Caco-2 (cell line): ENCODE results near the gene IRF2. TPM values are rescaled to one million over a fixed set of nuclear protein-coding genes. Genes with fewer than 3 reads are reported as not detected.

Experiments
- BruUV-seq: library from RNA; stranded (reverse); fragments of 400-500 nt; replicated peaks from 2 replicates; lab custom pipeline; 2021; lab: Mats Ljungman, UMichigan
- CTCF ChIA-PET: fragments of 300-600 bp; sonication (Branson Sonifier 250); formaldehyde crosslinking; loops from one replicate; lab custom pipeline; 2022; ENCODE audit warnings: antibody characterized with exemption; lab: Charles Lee
- POLR2A ChIA-PET: fragments of 300-600 bp; sonication (Branson Sonifier 250); formaldehyde crosslinking; loops from one replicate; lab custom pipeline; 2022; ENCODE audit warnings: antibody characterized with exemption; lab: Charles Lee
- DNase-seq, 2 experiments: peaks; one replicate each; pipeline versions ENCODE4 v3.0.0 to v3.0.0-alpha.2; 2020 to 2022
- H3K27me3 ChIP-seq: replicated peaks from 2 replicates; pipeline ENCODE4 v1.6.0; 2011; ENCODE audit warnings: low read length; ENCODE audit not compliant: control insufficient read depth, insufficient read depth
- H3K36me3 ChIP-seq: 2 replicates; pipeline ENCODE4 v1.5.1; 2011; ENCODE audit warnings: low read length; ENCODE audit not compliant: control insufficient read depth, insufficient read depth
- H3K4me1 ChIP-seq: fragments of 250-450 bp; sonication (Bioruptor Pico); 2 replicates; pipeline ENCODE4 v1.5.1; 2020; ENCODE audit warnings: mild to moderate bottlenecking
- H3K4me3 ChIP-seq: 2 replicates; pipeline ENCODE4 v1.5.1; 2011; ENCODE audit warnings: low read depth, mild to moderate bottlenecking, control low read depth, low read length
- H3K9me3 ChIP-seq: fragments of 250-450 bp; sonication (Bioruptor Pico); 2 replicates; pipeline ENCODE4 v1.5.1; 2020; ENCODE audit warnings: mild to moderate bottlenecking, moderate library complexity
- H3K27ac Mint-ChIP-seq: one replicate; pipeline ENCODE4 v1.8.0; 2022; ENCODE audit warnings: mixed read lengths; ENCODE audit not compliant: unreplicated experiment
- H3K27me3 Mint-ChIP-seq: one replicate; pipeline ENCODE4 v1.8.0; 2022; ENCODE audit warnings: mixed read lengths; ENCODE audit not compliant: insufficient read depth, unreplicated experiment
- H3K36me3 Mint-ChIP-seq: one replicate; pipeline ENCODE4 v1.8.0; 2022; ENCODE audit warnings: mild to moderate bottlenecking, mixed read lengths; ENCODE audit not compliant: insufficient read depth, unreplicated experiment
- H3K4me1 Mint-ChIP-seq: one replicate; pipeline ENCODE4 v1.8.0; 2022; ENCODE audit warnings: low read depth, mixed read lengths; ENCODE audit not compliant: unreplicated experiment
- H3K4me3 Mint-ChIP-seq: one replicate; pipeline ENCODE4 v1.8.0; 2022; ENCODE audit warnings: mild to moderate bottlenecking, moderate library complexity, mixed read lengths; ENCODE audit not compliant: unreplicated experiment
- H3K9me3 Mint-ChIP-seq: one replicate; pipeline ENCODE4 v1.8.0; 2022; ENCODE audit warnings: mixed read lengths; ENCODE audit not compliant: unreplicated experiment
- intact Hi-C: fragments of 100-400 bp; cut with micrococcal nuclease; formaldehyde crosslinking; loops from one replicate; pipeline ENCODE4 v1.10.0; 2022; ENCODE audit not compliant: unreplicated experiment
- total RNA-seq: library from RNA; stranded (reverse); gene quantifications from 2 replicates; pipeline ENCODE4 v1.2.3, GENCODE V29; 2022
- TF ChIP-seq, protein P1 (sequence below), 2 experiments: fragments of 200-600 bp in 1 of 2; IDR thresholded peaks; 1 replicate in 1 of 2; 2 replicates in 1 of 2; pipeline versions ENCODE4 v1.5.1 to v1.8.0; 2011 to 2022; ENCODE audit warnings: antibody characterized with exemption in 1 of 2, control low read depth in 1 of 2, inconsistent platforms in 1 of 2, low read depth in 1 of 2, low read length in 1 of 2, mild to moderate bottlenecking in 1 of 2, moderate library complexity in 1 of 2; ENCODE audit not compliant: insufficient read depth in 1 of 2, severe bottlenecking in 1 of 2, unreplicated experiment in 1 of 2

IRF2 gene
- total RNA-seq, 1 experiment from 2014 or later = 9.2 TPM

- Histone ChIP-seq H3K4me3 (no peak overlapping the region), H3K4me1 (0 out of 2 replicates have a peak, but pooled peaks cover 6% of the 10 kb centered on the region), H3K9me3 (no peaks in the 10 kb centered on the region), H3K36me3 (no peaks in the 10 kb centered on the region), H3K27me3 (no peaks in the 10 kb centered on the region)
- Mint-ChIP-seq H3K27ac (no peak overlapping the region), H3K9me3 (no peaks in the 10 kb centered on the region), H3K4me1 (peaks cover 14% of the 10 kb centered on the region), H3K27me3 (no peaks in the 10 kb centered on the region), H3K4me3 (no peak overlapping the region), H3K36me3 (no peaks in the 10 kb centered on the region)
- no peak for DNase-seq
- POLR2A ChIA-PET = no interaction called here
- CTCF ChIA-PET = no interaction called here
- BruUV-seq = no TSS peak
- TF ChIP-seq, protein P1, sequence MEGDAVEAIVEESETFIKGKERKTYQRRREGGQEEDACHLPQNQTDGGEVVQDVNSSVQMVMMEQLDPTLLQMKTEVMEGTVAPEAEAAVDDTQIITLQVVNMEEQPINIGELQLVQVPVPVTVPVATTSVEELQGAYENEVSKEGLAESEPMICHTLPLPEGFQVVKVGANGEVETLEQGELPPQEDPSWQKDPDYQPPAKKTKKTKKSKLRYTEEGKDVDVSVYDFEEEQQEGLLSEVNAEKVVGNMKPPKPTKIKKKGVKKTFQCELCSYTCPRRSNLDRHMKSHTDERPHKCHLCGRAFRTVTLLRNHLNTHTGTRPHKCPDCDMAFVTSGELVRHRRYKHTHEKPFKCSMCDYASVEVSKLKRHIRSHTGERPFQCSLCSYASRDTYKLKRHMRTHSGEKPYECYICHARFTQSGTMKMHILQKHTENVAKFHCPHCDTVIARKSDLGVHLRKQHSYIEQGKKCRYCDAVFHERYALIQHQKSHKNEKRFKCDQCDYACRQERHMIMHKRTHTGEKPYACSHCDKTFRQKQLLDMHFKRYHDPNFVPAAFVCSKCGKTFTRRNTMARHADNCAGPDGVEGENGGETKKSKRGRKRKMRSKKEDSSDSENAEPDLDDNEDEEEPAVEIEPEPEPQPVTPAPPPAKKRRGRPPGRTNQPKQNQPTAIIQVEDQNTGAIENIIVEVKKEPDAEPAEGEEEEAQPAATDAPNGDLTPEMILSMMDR (IDR thresholded peaks at IDR 0.05; ENCODE audit: insufficient read depth in 1 of 2, low read depth in 1 of 2, low read length in 1 of 2, severe bottlenecking in 1 of 2, unreplicated experiment in 1 of 2) = no peak
- intact Hi-C loops = no loop called here
These were observed 30.0 kb downstream of the IRF2 start for GRCh38 chr4:184444215-184444952.

GRCh38 chr4:184443318-184443717, 31.0 kb downstream of the IRF2 start:
- no peaks in the 10 kb centered on the region for H3K9me3 Mint-ChIP-seq
- intact Hi-C loops = no loop called here
- no peak overlapping the region for H3K4me3 ChIP-seq
- H3K36me3 Mint-ChIP-seq = no peaks in the 10 kb centered on the region
- no peak overlapping the region for H3K27ac Mint-ChIP-seq
- no peaks in the 10 kb centered on the region for H3K27me3 ChIP-seq
- H3K4me1 ChIP-seq = 0 out of 2 replicates have a peak, but pooled peaks cover 6% of the 10 kb centered on the region
- no peaks in the 10 kb centered on the region for H3K9me3 ChIP-seq
- ChIA-PET CTCF (no interaction called here), POLR2A (no interaction called here)
- H3K36me3 ChIP-seq = no peaks in the 10 kb centered on the region
- peaks cover 15% of the 10 kb centered on the region for H3K4me1 Mint-ChIP-seq
- TF ChIP-seq, protein P1 (IDR thresholded peaks at IDR 0.05; ENCODE audit: insufficient read depth in 1 of 2, low read depth in 1 of 2, low read length in 1 of 2, severe bottlenecking in 1 of 2, unreplicated experiment in 1 of 2) = no peak
- H3K4me3 Mint-ChIP-seq = no peak overlapping the region
- H3K27me3 Mint-ChIP-seq = no peaks in the 10 kb centered on the region
- no TSS peak for BruUV-seq
- no peak for DNase-seq

GRCh38 chr4:184442314-184442635, 32.1 kb downstream of the IRF2 start:
- no peak for DNase-seq
- no peaks in the 10 kb centered on the region for H3K36me3 Mint-ChIP-seq
- no peaks in the 10 kb centered on the region for H3K27me3 Mint-ChIP-seq
- Histone ChIP-seq H3K4me1 (0 out of 2 replicates have a peak, but pooled peaks cover 6% of the 10 kb centered on the region), H3K27me3 (no peaks in the 10 kb centered on the region), H3K36me3 (no peaks in the 10 kb centered on the region), H3K9me3 (no peaks in the 10 kb centered on the region), H3K4me3 (no peak overlapping the region)
- H3K4me1 Mint-ChIP-seq = peaks cover 15% of the 10 kb centered on the region
- ChIA-PET CTCF (no interaction called here), POLR2A (no interaction called here)
- no TSS peak for BruUV-seq
- TF ChIP-seq, protein P1 (IDR thresholded peaks at IDR 0.05; ENCODE audit: insufficient read depth in 1 of 2, low read depth in 1 of 2, low read length in 1 of 2, severe bottlenecking in 1 of 2, unreplicated experiment in 1 of 2) = no peak
- H3K9me3 Mint-ChIP-seq = no peaks in the 10 kb centered on the region
- intact Hi-C loops = no loop called here
- peak overlapping the region; percentile 24 for H3K27ac Mint-ChIP-seq
- no peak overlapping the region for H3K4me3 Mint-ChIP-seq
